Measurements from ENCODE around the gene FLYWCH2. TPM values are rescaled to one million over a fixed set of nuclear protein-coding genes. Genes with fewer than 3 reads are reported as not detected.

The FLYWCH2 gene
- total and polyA plus RNA-seq, 9 of the 15 experiments (the other 6 are each of a cell fraction or from before 2014, with no cell fraction given), result 0.70 to 55.5 (median 7.6) TPM

- peak; percentile 83 to 90; a peak in 3 of 4 replicates for TF ChIP-seq ETV6 (IDR thresholded peaks at IDR 0.05; ENCODE audit: borderline replicate concordance in 1 of 2, low read depth in 2 of 2, low read length in 1 of 2)
- TF ChIP-seq ETV6 (CRISPR knock-in tag; IDR thresholded peaks at IDR 0.05; ENCODE audit: borderline replicate concordance), result no peak
- no peak for TF ChIP-seq BDP1 (IDR thresholded peaks at IDR 0.05; ENCODE audit: insufficient read depth, insufficient read length)
- no peak for TF ChIP-seq BRF2 (IDR thresholded peaks at IDR 0.05; ENCODE audit: borderline replicate concordance, insufficient read depth, insufficient read length)
- peak; percentile 77 for TF ChIP-seq DIDO1 (tag; IDR thresholded peaks at IDR 0.05; ENCODE audit: low read depth)
- peak; percentile 64 to 98; a peak in 3 of 4 replicates for TF ChIP-seq MAZ (CRISPR knock-in tag; conservative IDR thresholded peaks at IDR 0.05 in 1 of 2, IDR thresholded peaks at IDR 0.05 in 1 of 2)
- peak in 1 of 2 experiments; percentile 46; a peak in 1 of 4 replicates for TF ChIP-seq TEAD1 (CRISPR knock-in tag; IDR thresholded peaks at IDR 0.05)
- TF ChIP-seq CBX1 (IDR thresholded peaks at IDR 0.05; ENCODE audit: low read depth), result peak; percentile 79; the same call in 1 of the 2 replicates
- peak; percentile 54; the same call in 1 of the 2 replicates for TF ChIP-seq ATF7 (IDR thresholded peaks at IDR 0.05)
- TF ChIP-seq JUND (IDR thresholded peaks at IDR 0.05; ENCODE audit: borderline replicate concordance, low read depth, low read length), result 0 out of 2 replicates have a peak, but pooled peaks have one; percentile 25
- no peak for TF ChIP-seq JUND (tag; IDR thresholded peaks at IDR 0.05; ENCODE audit: borderline replicate concordance, low read depth, low read length)
- TF ChIP-seq BRD4 (IDR thresholded peaks at IDR 0.05), result no peak
- TF ChIP-seq NEUROD1 (IDR thresholded peaks at IDR 0.05; ENCODE audit: borderline replicate concordance, low read depth, low read length, partially characterized antibody), result peak; percentile 28
- TF ChIP-seq SP1 (CRISPR knock-in tag; IDR thresholded peaks at IDR 0.05), result 0 out of 2 replicates have a peak, but pooled peaks have one; percentile 26
- TF ChIP-seq EGR1 (conservative IDR thresholded peaks at IDR 0.05), result peak; percentile 86
- peak; percentile 73; the same call in 1 of the 2 replicates for TF ChIP-seq RB1 (IDR thresholded peaks at IDR 0.05; ENCODE audit: low read depth)
- peak; percentile 56; the same call in 1 of the 2 replicates for TF ChIP-seq LCOR (CRISPR knock-in tag; IDR thresholded peaks at IDR 0.05)
- peak; percentile 97 for TF ChIP-seq E2F8 (IDR thresholded peaks at IDR 0.05; ENCODE audit: low read depth, partially characterized antibody)
These were observed 40.5 kb upstream of the FLYWCH2 start (continued) for GRCh38 chr16:2842340-2843000.
